GM18517 (cell line): ENCODE results near the gene SAXO2.
"Not testable (repeated sequence)": the region's sequence is repeated elsewhere in the genome, so short reads cannot be mapped to it uniquely, and the experiment has no call there.

ENCODE experiments used
- ATAC-seq: cut with Tn5 transposase; IDR thresholded peaks from one replicate; pipeline ENCODE4 v1.9.1; 2021; ENCODE audit warnings: mild to moderate bottlenecking, moderate library complexity; ENCODE audit not compliant: unreplicated experiment

SAXO2 gene, protein sequence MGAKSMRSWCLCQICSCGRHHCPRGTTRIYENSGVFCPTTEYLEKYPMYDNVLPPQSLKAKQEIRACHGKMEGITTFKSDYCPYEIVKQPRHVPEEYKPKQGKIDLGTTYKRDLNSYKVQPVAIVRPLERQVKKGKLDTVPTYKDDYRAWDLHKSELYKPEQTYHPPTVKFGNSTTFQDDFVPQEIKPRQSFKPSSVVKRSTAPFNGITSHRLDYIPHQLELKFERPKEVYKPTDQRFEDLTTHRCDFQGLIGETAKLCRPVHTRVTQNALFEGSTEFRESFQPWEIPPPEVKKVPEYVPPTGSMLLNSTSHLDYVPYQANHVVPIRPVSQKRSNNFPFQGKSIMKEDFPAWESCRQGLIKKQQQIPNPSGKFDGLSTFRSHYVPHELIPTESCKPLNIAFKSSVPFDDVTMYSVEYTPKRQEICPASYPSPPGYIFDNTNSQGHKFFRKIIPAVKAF

GRCh38 chr15:82262422-82263026 lies at the start of gene SAXO2, which contains the start of gene EFL1:
TSS of gene SAXO2 (plus strand) at chr15:82262818. CDS start at chr15:82262880, 62 bp downstream.
TSS of gene EFL1 (minus strand) at chr15:82262734. CDS start at chr15:82261778, 956 bp downstream.
- ATAC-seq: peak; percentile 83

DNA sequence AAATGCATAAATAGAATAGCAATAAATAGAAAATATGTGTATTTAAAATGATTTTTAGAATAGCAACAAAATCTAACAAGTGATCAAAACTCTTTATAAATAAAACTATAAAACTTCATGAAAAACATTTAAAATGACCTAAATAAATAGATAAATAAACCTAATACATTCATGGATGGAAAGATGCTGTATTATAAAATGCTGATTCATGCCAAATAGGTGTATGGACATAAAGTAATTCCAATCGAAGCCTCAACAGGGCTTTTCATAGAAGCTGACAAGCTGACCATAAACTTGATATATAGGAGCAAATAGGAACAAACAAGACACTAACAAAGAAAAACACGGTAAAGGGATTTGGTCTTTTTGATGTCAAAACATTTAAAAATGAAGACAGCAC lies 46.5 kb upstream of the SAXO2 start:
- ATAC-seq: not testable (repeated sequence)

DNA sequence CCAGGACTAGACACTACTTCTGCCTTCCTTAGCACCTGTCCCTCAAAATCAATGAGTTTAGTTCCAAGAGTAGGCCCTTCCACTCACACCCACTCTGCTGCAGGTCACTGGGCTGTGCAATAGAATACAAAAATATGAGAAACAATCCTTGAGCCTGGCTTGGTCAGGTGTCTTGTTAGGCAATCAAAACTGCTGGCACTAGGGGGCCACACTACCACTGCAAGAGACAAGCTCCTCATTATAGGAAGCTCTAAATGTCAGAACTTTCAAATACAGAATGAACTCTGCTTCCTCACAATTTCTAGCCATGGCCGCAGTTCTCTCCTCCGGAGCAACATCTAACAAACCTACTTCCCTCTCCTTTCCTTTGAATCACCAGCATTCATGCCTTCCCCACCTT lies 41.1 kb upstream of the SAXO2 start:
- not testable (repeated sequence) for ATAC-seq

- no peak for ATAC-seq
These were observed 33.9 kb upstream of the SAXO2 start for GRCh38 chr15:82228750-82229149.

GRCh38 chr15:82231233-82231632 lies 31.4 kb upstream of the SAXO2 start:
- no peak for ATAC-seq

- ATAC-seq: no peak
These were observed 30.8 kb upstream of the SAXO2 start for GRCh38 chr15:82231842-82232241.

- ATAC-seq: not testable (repeated sequence)
These were observed 24.6 kb upstream of the SAXO2 start for GRCh38 chr15:82237944-82238534.

- ATAC-seq: no peak
These were observed 22.8 kb upstream of the SAXO2 start for GRCh38 chr15:82239685-82240391.

GRCh38 chr15:82241836-82242499 lies 20.6 kb upstream of the SAXO2 start:
- ATAC-seq: not testable (repeated sequence)

- ATAC-seq: not testable (repeated sequence)
These were observed 19.0 kb upstream of the SAXO2 start for GRCh38 chr15:82243644-82244043.

- ATAC-seq: not testable (repeated sequence)
These were observed 16.7 kb upstream of the SAXO2 start for GRCh38 chr15:82245956-82246355.

GRCh38 chr15:82248261-82248660 lies 14.4 kb upstream of the SAXO2 start:
- ATAC-seq: not testable (repeated sequence)

GRCh38 chr15:82261566-82262421 lies 824 bp upstream of the SAXO2 start:
- peak; percentile 27 for ATAC-seq

GRCh38 chr15:82263350-82263749 lies 732 bp downstream of the SAXO2 start:
- no peak for ATAC-seq

DNA sequence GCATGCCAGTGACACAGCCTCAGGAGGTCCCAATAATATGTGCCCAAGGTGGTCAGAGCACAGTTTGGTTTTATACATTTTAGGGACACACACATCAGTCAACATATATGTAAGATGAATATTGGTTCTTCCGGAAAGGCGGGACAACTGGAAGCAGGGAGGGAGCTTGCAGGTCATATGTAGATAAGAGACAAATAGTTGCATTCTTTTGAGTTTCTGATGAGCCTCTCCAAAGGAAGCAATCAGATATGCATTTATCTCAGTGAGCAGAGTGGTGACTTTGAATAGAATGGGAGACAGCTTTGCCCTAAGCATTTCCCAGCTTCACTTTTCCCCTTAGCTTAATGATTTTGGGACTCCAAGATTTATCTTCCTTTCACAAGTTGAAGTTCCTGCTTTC lies 4.5 kb downstream of the SAXO2 start:
- not testable (repeated sequence) for ATAC-seq

GRCh38 chr15:82268454-82268853 lies 5.8 kb downstream of the SAXO2 start:
- not testable (repeated sequence) for ATAC-seq

DNA sequence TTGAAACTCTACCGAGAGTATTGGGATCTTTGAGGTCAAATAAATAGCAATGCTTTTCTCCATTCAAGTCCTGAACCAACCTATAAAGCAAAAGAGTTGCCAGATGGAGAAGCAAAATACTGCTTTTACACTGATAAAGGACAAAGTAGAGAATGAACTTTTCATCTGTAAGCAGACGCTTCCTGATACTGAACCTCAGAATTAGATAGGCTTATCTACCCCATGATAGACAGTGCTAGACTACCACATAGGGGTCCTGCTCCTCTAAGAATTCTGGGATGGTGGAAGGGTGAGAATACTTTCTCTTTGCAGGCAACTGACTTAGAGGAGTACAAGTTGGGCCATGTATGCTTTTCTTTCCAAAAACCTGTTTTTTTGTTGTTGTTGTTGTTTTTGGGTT lies 9.5 kb downstream of the SAXO2 start:
- ATAC-seq: no peak

- no peak for ATAC-seq
These were observed 12.8 kb downstream of the SAXO2 start for GRCh38 chr15:82275410-82275809.

- ATAC-seq: not testable (repeated sequence)
These were observed 18.7 kb downstream of the SAXO2 start for GRCh38 chr15:82281276-82281675.
